GM21723 (cell line): Measurements from ENCODE around the gene LTBR.
"Not testable (repeated sequence)": the region's sequence is repeated elsewhere in the genome, so short reads cannot be mapped to it uniquely, and the experiment has no call there.

ENCODE experiments used
- ATAC-seq: cut with Tn5 transposase; IDR thresholded peaks from one replicate; pipeline ENCODE4 v1.9.1; 2021; ENCODE audit warnings: mild to moderate bottlenecking, moderate library complexity; ENCODE audit not compliant: unreplicated experiment

Gene LTBR

GRCh38 chr12:6383572-6384498 is at the start of gene LTBR:
Gene LTBR, plus strand, starts transcription at chr12:6384162. Its CDS starts 197 bp downstream, at chr12:6384359.
- ATAC-seq, result no peak

- no peak for ATAC-seq
Observed at GRCh38 chr12:6334359-6334758, 49.6 kb upstream of the LTBR start.

DNA sequence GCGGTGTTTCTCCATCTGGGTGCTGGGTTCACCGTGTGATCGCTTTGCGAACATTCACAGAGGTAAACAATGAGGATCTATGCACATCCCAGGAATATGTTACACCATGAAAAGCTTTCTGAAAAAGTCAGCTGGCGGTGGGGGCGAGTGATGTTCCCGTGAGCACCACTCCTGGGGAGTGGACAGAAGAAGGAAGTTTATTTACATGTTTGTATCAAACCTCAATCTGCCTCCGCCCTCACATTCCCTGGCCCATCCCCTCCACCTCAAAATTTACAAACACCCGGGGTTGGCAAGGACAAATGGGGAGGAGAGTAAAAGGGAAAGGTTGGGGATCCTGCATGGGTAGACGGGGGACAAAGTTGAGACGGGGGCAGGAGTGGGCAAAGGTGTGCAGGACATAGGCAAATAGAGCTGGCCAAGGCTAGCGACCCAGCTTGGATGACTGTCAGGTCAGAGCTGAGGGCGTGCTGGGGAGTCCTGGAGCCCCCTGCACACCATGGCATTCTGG is 49.0 kb upstream of the LTBR start:
- ATAC-seq, result no peak

DNA sequence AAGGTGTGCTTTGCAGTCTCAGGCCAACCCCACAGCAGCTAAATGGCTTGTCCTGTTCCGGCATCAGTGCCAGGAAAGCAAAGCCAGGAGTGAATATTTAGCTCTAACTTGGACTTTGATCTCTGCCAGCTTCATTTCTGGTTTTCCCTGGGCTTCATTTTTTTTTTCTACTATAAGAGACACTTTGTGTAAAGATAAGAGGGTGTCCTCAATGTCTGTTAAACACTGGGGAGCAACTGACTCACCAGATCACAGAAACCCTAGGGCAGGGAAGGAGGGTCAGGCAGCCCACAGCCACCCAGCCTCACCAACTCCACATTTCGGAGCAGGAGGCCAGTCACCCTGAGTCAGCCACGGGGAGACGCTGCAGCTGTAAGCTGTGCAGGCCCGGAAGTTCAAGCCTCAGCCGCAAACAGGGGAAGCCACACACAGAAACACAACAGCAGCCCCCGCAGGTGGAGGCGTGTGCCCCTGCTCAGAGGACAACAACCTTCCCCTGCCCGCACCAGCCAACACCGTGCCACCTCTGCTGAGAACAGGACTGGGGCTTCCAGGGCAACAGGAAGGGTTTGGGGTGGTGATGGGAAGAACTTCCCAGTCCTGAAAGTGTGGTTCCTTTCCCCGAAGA is 48.4 kb upstream of the LTBR start:
- ATAC-seq, result peak; percentile 73

GRCh38 chr12:6336079-6336888 is 47.7 kb upstream of the LTBR start:
- peak; percentile 14 for ATAC-seq

DNA sequence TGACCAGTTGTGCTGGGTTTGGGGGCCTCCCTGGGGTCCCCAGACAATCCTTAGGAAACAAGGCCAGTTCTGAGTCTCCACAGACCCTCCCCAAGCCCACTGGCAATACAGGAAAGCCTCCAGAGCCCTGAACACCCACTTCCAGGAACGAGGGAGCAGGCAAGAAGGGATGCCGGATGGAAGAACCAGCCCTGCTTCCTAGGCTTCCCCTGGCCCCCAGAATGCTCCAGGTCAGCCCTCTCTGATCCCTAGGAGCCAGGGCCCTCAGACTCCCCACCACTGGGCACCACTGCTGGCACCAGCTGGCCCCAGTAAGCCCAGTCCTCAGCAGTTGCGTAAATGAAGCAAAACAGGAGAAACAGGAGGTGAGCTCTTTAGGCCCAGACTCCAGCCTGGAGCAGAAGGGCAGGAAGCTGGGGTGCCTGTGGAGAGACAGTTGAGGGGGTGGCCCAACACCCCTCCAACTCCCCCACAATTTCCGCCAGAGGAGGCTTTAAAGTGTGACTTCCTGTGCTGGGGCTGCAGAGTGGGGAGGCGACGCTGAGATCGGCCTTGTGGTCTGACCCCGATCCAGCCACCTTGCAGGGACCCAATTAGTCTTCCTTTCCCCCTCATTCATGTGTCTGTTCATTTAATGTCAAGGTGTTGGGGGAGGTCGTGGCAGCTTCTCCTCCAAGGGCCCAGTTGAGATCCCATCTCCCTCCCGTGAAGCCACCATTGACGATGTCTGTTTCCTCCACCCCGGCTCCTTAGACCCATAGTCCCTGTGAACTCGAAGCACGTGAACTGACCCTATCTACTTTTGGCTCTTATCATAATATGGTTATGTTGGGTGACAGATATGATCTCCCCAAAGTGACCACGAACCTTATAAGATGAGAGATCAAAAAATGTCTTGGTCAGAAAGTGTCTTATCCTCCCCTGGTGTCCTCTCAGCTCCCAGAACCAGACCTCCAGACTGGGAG is 46.8 kb upstream of the LTBR start:
- ATAC-seq, result no peak

DNA sequence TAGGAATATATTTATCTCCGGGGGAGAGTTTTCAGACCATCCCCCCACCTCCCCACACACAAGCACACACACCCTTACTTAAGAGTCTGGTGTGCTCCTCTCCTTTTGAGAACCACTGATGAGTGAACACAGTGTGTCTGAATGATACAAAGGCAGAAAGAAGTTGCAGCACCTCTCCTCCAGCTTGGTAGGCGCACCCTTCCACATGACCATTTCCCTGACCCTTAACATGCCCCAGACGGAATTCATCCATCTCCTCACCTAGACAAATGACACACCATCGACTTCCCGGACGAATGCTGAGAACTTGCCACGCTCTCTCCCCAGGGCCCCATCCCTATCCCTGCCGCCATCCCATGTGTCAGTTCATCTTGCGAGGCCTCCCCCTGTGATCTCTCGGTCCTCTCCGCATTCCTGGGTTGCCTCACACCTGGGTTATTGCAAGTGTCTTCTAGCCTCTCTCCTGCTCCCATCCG is 46.0 kb upstream of the LTBR start:
- no peak for ATAC-seq

- ATAC-seq, result not testable (repeated sequence)
Observed at GRCh38 chr12:6338536-6338935, 45.4 kb upstream of the LTBR start.

- ATAC-seq, result no peak
Observed at GRCh38 chr12:6338955-6339354, 45.0 kb upstream of the LTBR start.

DNA sequence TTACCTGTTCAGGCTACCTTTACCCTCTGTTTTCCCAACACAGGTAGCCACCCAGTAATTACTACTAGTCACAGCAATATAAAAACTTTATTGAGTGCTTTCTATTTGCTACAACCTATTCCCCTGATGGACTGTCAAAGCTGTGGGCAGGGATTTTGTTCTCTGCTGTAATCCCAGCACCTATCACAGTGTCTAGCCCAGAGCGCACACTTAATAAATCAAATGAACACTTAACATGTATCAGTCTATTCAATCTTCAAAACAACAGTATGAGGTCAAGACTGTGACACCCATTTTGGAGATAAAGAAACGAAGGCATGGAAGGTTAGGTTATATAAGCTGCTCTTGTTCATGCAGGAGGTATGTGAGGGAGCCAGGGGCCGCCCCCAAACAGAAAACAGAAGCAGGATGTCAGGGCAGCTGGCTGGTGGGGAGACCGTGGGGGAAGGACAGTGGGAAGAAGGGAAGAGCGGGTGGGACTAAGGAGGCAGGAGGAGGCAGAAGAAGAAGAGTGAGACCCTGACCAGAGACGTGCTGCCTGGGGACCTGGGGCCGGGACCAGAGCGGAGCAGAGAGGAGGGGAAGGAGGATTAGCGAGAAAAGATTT is 43.8 kb upstream of the LTBR start:
- ATAC-seq, result no peak

GRCh38 chr12:6340745-6341416 is 43.1 kb upstream of the LTBR start:
- ATAC-seq, result no peak

- ATAC-seq, result no peak
Observed at GRCh38 chr12:6341417-6342139, 42.4 kb upstream of the LTBR start, which contains the start of gene TNFRSF1A. Gene TNFRSF1A, minus strand, starts transcription at chr12:6342076. Its CDS starts 262 bp downstream, at chr12:6341814.

DNA sequence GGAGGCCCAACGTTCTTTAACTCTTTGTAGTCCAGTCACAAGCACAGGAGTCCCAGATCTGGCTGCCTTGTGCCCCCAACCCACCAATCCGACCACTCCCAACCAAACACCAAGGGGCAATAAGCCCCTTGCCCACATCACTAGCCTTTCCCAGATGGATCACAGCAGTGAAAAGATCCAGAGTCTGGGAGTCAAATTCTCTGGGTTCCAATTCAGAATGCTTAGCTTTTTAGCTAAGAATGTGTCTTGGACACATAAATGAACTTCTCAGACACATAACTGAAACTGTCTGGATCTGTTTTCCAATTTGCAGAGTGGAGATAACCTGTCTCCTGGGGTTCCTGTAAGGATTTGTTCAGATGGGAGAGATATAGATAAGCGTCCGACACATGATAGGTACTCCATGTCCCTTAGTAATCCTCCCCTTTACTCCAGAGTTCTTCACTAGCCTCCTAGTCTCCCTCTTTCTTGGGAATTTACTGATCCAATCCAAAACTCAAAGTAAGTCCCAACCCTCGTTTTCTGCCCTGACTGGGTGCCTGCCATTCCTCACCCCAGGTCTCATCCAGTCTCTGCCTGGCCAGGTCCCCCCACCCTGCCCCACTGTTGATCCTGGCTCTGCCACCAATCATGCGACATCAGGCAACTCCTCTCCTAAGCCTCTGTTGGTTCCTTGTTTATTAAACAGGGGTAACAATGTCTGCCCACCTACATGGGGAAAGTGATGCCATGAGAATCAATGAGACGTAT is 41.6 kb upstream of the LTBR start:
- no peak for ATAC-seq

DNA sequence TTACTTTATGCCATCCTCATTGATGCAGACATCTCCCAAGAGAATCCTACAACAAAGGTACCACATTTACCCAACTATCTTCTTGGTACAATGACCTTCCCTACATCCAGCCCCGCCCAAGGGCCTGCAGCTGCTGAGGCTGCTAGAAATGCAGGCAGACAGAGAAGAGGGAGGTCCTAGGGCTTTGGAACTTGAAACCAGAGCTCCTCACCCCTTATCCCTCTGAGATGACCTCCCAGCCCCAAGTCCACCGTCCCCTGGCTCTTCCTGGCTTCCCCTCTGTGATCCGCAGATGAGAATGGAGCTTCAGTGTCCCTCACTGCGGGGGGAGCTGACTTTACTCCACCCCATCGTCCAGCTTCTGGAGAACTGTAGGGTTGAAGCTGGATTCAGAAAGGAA is 40.4 kb upstream of the LTBR start:
- no peak for ATAC-seq

- ATAC-seq, result not testable (repeated sequence)
Observed at GRCh38 chr12:6344101-6344660, 39.8 kb upstream of the LTBR start.

DNA sequence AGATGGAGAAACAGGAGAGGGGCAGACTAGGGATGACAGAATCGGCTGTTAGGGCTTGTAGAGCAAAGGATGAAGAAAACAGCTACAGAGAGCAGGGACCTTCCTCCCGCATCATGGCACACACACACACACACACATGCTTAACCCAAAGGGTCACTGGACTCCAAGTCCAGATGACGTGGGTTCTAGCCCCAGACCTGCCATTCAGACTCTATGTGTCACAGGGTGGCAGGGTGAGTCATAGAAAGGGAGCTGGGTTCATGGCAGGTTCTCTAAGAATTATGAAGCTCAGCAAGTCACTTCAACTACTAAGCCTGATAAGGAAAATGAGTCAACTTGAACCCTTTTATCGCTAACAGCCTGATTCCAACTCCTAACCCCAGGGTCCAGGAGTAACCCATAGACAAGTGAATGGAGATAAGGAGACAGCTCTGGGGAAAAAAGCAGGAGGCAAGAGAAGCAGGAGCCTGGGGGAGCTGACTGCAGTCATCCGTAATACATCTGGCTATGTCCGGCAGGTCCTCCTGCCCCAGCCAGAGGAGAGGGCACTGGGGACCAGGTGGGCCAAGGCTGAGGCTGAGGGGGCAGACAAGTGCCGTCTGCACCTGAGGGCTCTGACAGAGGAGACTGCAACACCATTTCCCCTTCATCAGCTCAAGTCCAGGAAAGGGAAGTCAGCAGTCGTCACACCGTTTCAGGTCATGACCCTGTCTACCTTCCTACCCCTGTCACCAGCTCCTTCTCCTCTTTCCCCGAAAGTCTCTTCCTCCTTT is 38.5 kb upstream of the LTBR start:
- no peak for ATAC-seq
